Trophoblast cell (in vitro differentiated cells and primary cell): ENCODE data around the gene NFYC.
A peak's percentile ranks its signal among the peaks of the same experiment; 100 is the strongest.

Experiments used
- DNase-seq, 2 donors: peaks; one replicate each; pipeline ENCODE4 v3.0.0-alpha.2; 2016
- H2AFZ ChIP-seq: 2 replicates; pipeline ENCODE4 v1.6.1; 2013; ENCODE audit warnings: low read length, moderate library complexity, mild to moderate bottlenecking; ENCODE audit not compliant: insufficient read depth, poor library complexity
- H2AK5ac ChIP-seq: 2 replicates; pipeline ENCODE4 v1.6.1; 2013; ENCODE audit warnings: mild to moderate bottlenecking, low read length
- H2BK120ac ChIP-seq: 2 replicates; pipeline ENCODE4 v1.6.1; 2013; ENCODE audit warnings: low read length, mild to moderate bottlenecking, moderate library complexity; ENCODE audit not compliant: insufficient read depth, poor library complexity
- H2BK12ac ChIP-seq: 2 replicates; pipeline ENCODE4 v1.6.1; 2013; ENCODE audit warnings: mild to moderate bottlenecking, low read length, moderate library complexity
- H2BK5ac ChIP-seq: 2 replicates; pipeline ENCODE4 v1.6.1; 2013; ENCODE audit warnings: low read length, low read depth, moderate library complexity, mild to moderate bottlenecking; ENCODE audit not compliant: poor library complexity
- H3K14ac ChIP-seq: 2 replicates; pipeline ENCODE4 v1.6.1; 2013; ENCODE audit warnings: mild to moderate bottlenecking, low read length
- H3K18ac ChIP-seq: 2 replicates; pipeline ENCODE4 v1.6.1; 2013; ENCODE audit warnings: mild to moderate bottlenecking, low read length
- H3K23ac ChIP-seq: 2 replicates; pipeline ENCODE4 v1.6.1; 2013; ENCODE audit warnings: low read length
- H3K27ac ChIP-seq: 2 replicates; pipeline ENCODE4 v1.5.1; 2013; ENCODE audit warnings: low read depth, mild to moderate bottlenecking, inconsistent platforms, low read length, moderate library complexity
- H3K27me3 ChIP-seq: 2 replicates; pipeline ENCODE4 v1.6.1; 2013; ENCODE audit warnings: inconsistent platforms, mild to moderate bottlenecking, low read length, moderate library complexity; ENCODE audit not compliant: insufficient read depth
- H3K36me3 ChIP-seq, 2 experiments: 1 replicate in 1 of 2; 2 replicates in 1 of 2; pipeline ENCODE4 v1.6.1; 2013; ENCODE audit warnings: low read length in 2 of 2, mild to moderate bottlenecking in 2 of 2, moderate library complexity in 1 of 2; ENCODE audit not compliant: insufficient read depth in 2 of 2, control insufficient read depth in 1 of 2
- H3K4ac ChIP-seq: 2 replicates; pipeline ENCODE4 v1.6.1; 2013; ENCODE audit warnings: low read depth, mild to moderate bottlenecking, low read length, moderate library complexity
- H3K4me1 ChIP-seq, 2 experiments: 1 replicate in 1 of 2; 2 replicates in 1 of 2; pipeline ENCODE4 v1.6.1; 2013; ENCODE audit warnings: low read length in 2 of 2, mild to moderate bottlenecking in 2 of 2, moderate library complexity in 1 of 2; ENCODE audit not compliant: insufficient read depth in 2 of 2, control insufficient read depth in 1 of 2
- H3K4me2 ChIP-seq: 2 replicates; pipeline ENCODE4 v1.6.1; 2013; ENCODE audit warnings: inconsistent platforms, mild to moderate bottlenecking, low read length, moderate library complexity
- H3K4me3 ChIP-seq: 2 replicates; pipeline ENCODE4 v1.5.1; 2013; ENCODE audit warnings: mild to moderate bottlenecking, low read depth, low read length, inconsistent platforms
- H3K79me1 ChIP-seq: one replicate; pipeline ENCODE4 v1.6.1; 2013; ENCODE audit warnings: low read length
- H3K79me2 ChIP-seq: 2 replicates; pipeline ENCODE4 v1.6.1; 2013; ENCODE audit warnings: low read length, mild to moderate bottlenecking; ENCODE audit not compliant: control insufficient read depth, insufficient read depth, poor library complexity
- H3K9ac ChIP-seq: 2 replicates; pipeline ENCODE4 v1.6.1; 2013; ENCODE audit warnings: mild to moderate bottlenecking, low read length
- H3K9me3 ChIP-seq: 2 replicates; pipeline ENCODE4 v1.6.1; 2013; ENCODE audit warnings: low read depth, mild to moderate bottlenecking, control low read depth, inconsistent platforms, low read length; ENCODE audit not compliant: insufficient read depth
- H4K12ac ChIP-seq: 2 replicates; pipeline ENCODE4 v1.6.1; 2013; ENCODE audit warnings: low read depth, mild to moderate bottlenecking, low read length, moderate library complexity
- H4K8ac ChIP-seq: 2 replicates; pipeline ENCODE4 v1.6.1; 2013; ENCODE audit warnings: low read depth, mild to moderate bottlenecking, low read length, moderate library complexity
- H4K91ac ChIP-seq: one replicate; pipeline ENCODE4 v1.6.1; 2013; ENCODE audit warnings: low read depth, mild to moderate bottlenecking, low read length, moderate library complexity
- WGBS: extraction: QIAGEN DNeasy Blood & Tissue Kit; methylation state at CpG from one replicate; pipeline ENCODE4 v1.1.7; 2013; ENCODE audit warnings: missing lambda C conversion rate; ENCODE audit not compliant: insufficient read length, insufficient coverage; ENCODE audit errors: extremely low coverage; 5-methylcytosine and 5-hydroxymethylcytosine counted together

Gene NFYC

DNA sequence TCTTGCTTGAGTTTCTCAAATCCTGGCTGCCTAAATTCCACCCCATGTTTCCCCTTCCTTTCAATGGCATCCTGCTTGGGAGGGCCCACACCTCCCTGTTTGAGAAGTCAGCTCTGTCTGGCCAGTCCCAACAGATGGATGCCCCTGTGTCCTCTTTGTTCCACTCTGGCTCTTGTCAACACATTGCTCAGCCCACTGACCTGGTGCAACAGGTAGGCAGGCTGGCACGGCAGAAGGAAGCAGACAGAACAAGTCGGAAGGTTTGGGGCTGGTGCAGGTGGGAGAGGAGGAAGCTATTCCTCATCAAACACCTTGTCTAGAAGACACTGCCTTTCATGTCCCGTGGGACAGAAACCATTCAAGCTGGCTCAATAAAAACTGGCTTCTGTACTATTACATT is 114.7 kb downstream of the NFYC start:
- no peak overlapping the region for H2BK120ac ChIP-seq
- H3K23ac ChIP-seq: no peak overlapping the region
- no peak overlapping the region for H3K4me2 ChIP-seq
- WGBS: no CpG with 5 or more reads among the region's 3 CpGs
- no peak for DNase-seq
- no peak overlapping the region for H4K8ac ChIP-seq
- H3K18ac ChIP-seq: no peak overlapping the region
- no peak overlapping the region for H3K4ac ChIP-seq
- H3K4me1 ChIP-seq: peaks cover 0 to 8% of the 10 kb centered on the region in 2 experiments
- H3K9ac ChIP-seq: no peak overlapping the region
- no peak overlapping the region for H2BK5ac ChIP-seq
- H4K12ac ChIP-seq: no peak overlapping the region
- H2AFZ ChIP-seq: no peak overlapping the region
- no peaks in the 10 kb centered on the region for H3K79me2 ChIP-seq
- no peak overlapping the region for H2BK12ac ChIP-seq
- no peak overlapping the region for H3K4me3 ChIP-seq
- H3K9me3 ChIP-seq: no peaks in the 10 kb centered on the region
- H3K27ac ChIP-seq: no peak overlapping the region
- no peaks in the 10 kb centered on the region for H3K36me3 ChIP-seq
- no peaks in the 10 kb centered on the region for H3K79me1 ChIP-seq
- no peaks in the 10 kb centered on the region for H3K27me3 ChIP-seq
- no peak overlapping the region for H4K91ac ChIP-seq
- no peak overlapping the region for H2AK5ac ChIP-seq
- H3K14ac ChIP-seq: no peak overlapping the region

DNA sequence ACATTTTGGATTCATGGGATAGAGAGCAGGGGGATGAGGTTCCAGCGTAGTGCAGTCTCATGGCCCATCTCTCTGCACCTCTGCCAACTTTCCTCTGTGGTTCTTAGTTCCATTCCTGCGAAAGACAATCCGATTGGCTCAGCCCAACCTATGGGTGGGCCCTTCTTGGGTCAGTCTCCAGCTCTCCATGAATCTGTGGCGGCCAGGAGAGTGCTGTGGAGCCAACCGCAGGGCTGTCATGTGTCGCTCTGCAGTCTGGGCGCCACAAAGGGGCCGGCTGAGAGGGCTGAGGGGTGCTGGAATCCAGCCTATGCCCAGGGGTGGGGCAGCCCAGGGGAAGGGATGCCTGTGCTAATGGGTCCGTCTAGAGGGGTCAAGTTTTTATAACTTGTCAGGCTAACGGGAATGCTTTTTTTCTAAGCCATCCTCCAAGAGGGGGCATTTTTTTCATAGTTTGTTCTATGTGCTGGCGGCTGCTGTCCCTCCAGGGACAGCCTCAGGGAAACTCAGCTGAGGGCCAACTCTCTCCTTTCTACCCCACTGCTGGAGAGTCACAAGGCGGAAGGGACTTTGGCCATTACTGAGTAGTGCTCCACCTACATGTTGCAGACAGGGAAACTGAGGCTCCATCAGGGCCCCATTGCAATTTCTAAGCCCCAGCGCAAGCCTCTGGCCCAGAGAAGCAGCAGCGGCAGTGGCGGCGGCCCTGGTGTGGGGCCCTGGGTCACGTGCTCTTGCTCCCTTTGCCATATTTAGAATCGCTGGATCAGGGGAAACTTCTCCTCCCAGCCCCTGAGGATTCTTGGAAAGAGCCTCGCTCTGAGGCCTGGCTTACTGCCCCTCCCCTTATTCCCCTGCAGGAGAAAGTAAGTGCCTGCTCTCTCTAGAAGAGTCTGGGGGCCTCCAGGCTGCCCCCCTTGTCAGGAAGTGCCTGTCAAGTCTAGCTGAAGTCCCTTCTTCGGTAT is 115.5 kb downstream of the NFYC start:
- no CpG with 5 or more reads among the region's 20 CpGs for WGBS

GRCh38 chr1:40808002-40808401 is 116.5 kb downstream of the NFYC start:
- Histone ChIP-seq H3K4ac (no peak overlapping the region), H2AFZ (no peak overlapping the region), H3K79me2 (no peaks in the 10 kb centered on the region), H3K36me3 (no peaks in the 10 kb centered on the region), H4K91ac (no peak overlapping the region), H3K4me3 (no peak overlapping the region), H2BK5ac (no peak overlapping the region), H4K12ac (no peak overlapping the region), H3K14ac (no peak overlapping the region), H3K4me1 (peaks cover 0 to 2% of the 10 kb centered on the region in 2 experiments), H4K8ac (no peak overlapping the region), H3K23ac (no peak overlapping the region), H3K18ac (no peak overlapping the region), H3K27ac (no peak overlapping the region), H2BK12ac (no peak overlapping the region), H3K79me1 (no peaks in the 10 kb centered on the region), H3K9me3 (no peaks in the 10 kb centered on the region), H2AK5ac (no peak overlapping the region), H3K4me2 (no peak overlapping the region), H2BK120ac (no peak overlapping the region), H3K9ac (no peak overlapping the region), H3K27me3 (no peaks in the 10 kb centered on the region)
- WGBS: no CpG with 5 or more reads among the region's 3 CpGs
- peak in 1 of 2 donors; percentile 31 for DNase-seq

More for the DNA sequence above, 115.5 kb downstream of the NFYC start:
- H3K79me2 ChIP-seq: no peaks in the 10 kb centered on the region
- H2BK12ac ChIP-seq: no peak overlapping the region
- no peak overlapping the region for H4K12ac ChIP-seq
- peaks cover 0 to 4% of the 10 kb centered on the region in 2 experiments for H3K4me1 ChIP-seq
- H3K9me3 ChIP-seq: no peaks in the 10 kb centered on the region
- H4K91ac ChIP-seq: no peak overlapping the region
- H3K79me1 ChIP-seq: no peaks in the 10 kb centered on the region
- no peak overlapping the region for H3K9ac ChIP-seq
- H2BK120ac ChIP-seq: no peak overlapping the region
- H3K23ac ChIP-seq: no peak overlapping the region
- no peak overlapping the region for H3K18ac ChIP-seq
- no peak overlapping the region for H4K8ac ChIP-seq
- H2AK5ac ChIP-seq: no peak overlapping the region
- H3K36me3 ChIP-seq: no peaks in the 10 kb centered on the region
- H3K4me3 ChIP-seq: no peak overlapping the region
- no peak overlapping the region for H3K27ac ChIP-seq
- H3K14ac ChIP-seq: no peak overlapping the region
- no peak overlapping the region for H2BK5ac ChIP-seq
- H2AFZ ChIP-seq: no peak overlapping the region
- no peak overlapping the region for H3K4ac ChIP-seq
- peak; percentile 88 to 94 for DNase-seq
- no peaks in the 10 kb centered on the region for H3K27me3 ChIP-seq
- no peak overlapping the region for H3K4me2 ChIP-seq

GRCh38 chr1:40808444-40808843 is 116.9 kb downstream of the NFYC start:
- H2AFZ ChIP-seq: no peak overlapping the region
- no CpG with 5 or more reads among the region's 3 CpGs for WGBS
- no peak overlapping the region for H4K91ac ChIP-seq

More at GRCh38 chr1:40808444-40808843, 116.9 kb downstream of the NFYC start:
- Histone ChIP-seq H2BK12ac (no peak overlapping the region), H3K9me3 (peaks cover 4% of the 10 kb centered on the region), H3K9ac (no peak overlapping the region), H2BK5ac (no peak overlapping the region), H4K12ac (no peak overlapping the region), H4K8ac (no peak overlapping the region), H3K27me3 (no peaks in the 10 kb centered on the region), H3K14ac (no peak overlapping the region), H2BK120ac (no peak overlapping the region), H3K36me3 (no peaks in the 10 kb centered on the region), H3K79me2 (no peaks in the 10 kb centered on the region), H3K23ac (no peak overlapping the region), H2AK5ac (no peak overlapping the region), H3K4me2 (no peak overlapping the region), H3K4me1 (peaks cover 0 to 2% of the 10 kb centered on the region in 2 experiments), H3K4ac (no peak overlapping the region), H3K18ac (no peak overlapping the region), H3K27ac (no peak overlapping the region), H3K79me1 (no peaks in the 10 kb centered on the region), H3K4me3 (no peak overlapping the region)
- no peak for DNase-seq
